Hepatocyte (in vitro differentiated cells): ENCODE data around the gene AKAP6. TPM values are rescaled to one million over a fixed set of nuclear protein-coding genes. Genes with fewer than 3 reads are reported as not detected.

ENCODE experiments used
- DNase-seq: peaks from one replicate; pipeline ENCODE4 v3.0.0-alpha.2; 2016; ENCODE audit warnings: low spot score
- H2AFZ ChIP-seq: fragments of 200-600 bp; sonication (generic); 2 replicates; pipeline ENCODE4 v1.6.0; 2016; ENCODE audit warnings: antibody characterized with exemption, mild to moderate bottlenecking
- H3K27ac ChIP-seq: fragments of 200-600 bp; sonication (generic); 2 replicates; pipeline ENCODE4 v1.5.1; 2016; ENCODE audit warnings: mild to moderate bottlenecking
- H3K27me3 ChIP-seq: fragments of 200-600 bp; sonication (generic); 2 replicates; pipeline ENCODE4 v1.6.1; 2016
- H3K36me3 ChIP-seq: fragments of 200-600 bp; sonication (generic); replicated peaks from 2 replicates; pipeline ENCODE4 v1.5.1; 2016; ENCODE audit warnings: low read depth; ENCODE audit not compliant: insufficient read depth
- H3K4me1 ChIP-seq: fragments of 200-600 bp; sonication (generic); 2 replicates; pipeline ENCODE4 v1.5.1; 2016; ENCODE audit warnings: mild to moderate bottlenecking, moderate library complexity; ENCODE audit not compliant: insufficient read depth
- H3K4me2 ChIP-seq: fragments of 200-600 bp; sonication (generic); 2 replicates; pipeline ENCODE4 v1.6.0; 2016
- H3K4me3 ChIP-seq: fragments of 200-600 bp; sonication (generic); 2 replicates; pipeline ENCODE4 v1.5.1; 2016; ENCODE audit warnings: mild to moderate bottlenecking
- H3K79me2 ChIP-seq: fragments of 200-600 bp; sonication (generic); 2 replicates; pipeline ENCODE4 v1.6.0; 2017; ENCODE audit warnings: mild to moderate bottlenecking
- H3K9me2 ChIP-seq: fragments of 200-600 bp; sonication (generic); replicated peaks from 2 replicates; pipeline ENCODE4 v1.6.0; 2017; ENCODE audit warnings: mild to moderate bottlenecking; ENCODE audit not compliant: insufficient read depth
- H3K9me3 ChIP-seq: fragments of 200-600 bp; sonication (generic); 2 replicates; pipeline ENCODE4 v1.5.1; 2016; ENCODE audit warnings: low read depth, mild to moderate bottlenecking
- H4K20me1 ChIP-seq: fragments of 200-600 bp; sonication (generic); 2 replicates; pipeline ENCODE4 v1.6.0; 2016; ENCODE audit warnings: mild to moderate bottlenecking; ENCODE audit not compliant: insufficient read depth, poor library complexity, severe bottlenecking
- EZH2 ChIP-seq: fragments of 200-600 bp; sonication (generic); IDR thresholded peaks from 2 replicates; pipeline ENCODE4 v1.6.1; 2016; ENCODE audit warnings: antibody characterized with exemption, mild to moderate bottlenecking, borderline replicate concordance
- EZH2phosphoT487 ChIP-seq: fragments of 200-600 bp; sonication (generic); IDR thresholded peaks from one replicate; pipeline ENCODE4 v1.6.1; 2018; ENCODE audit warnings: antibody characterized with exemption, mild to moderate bottlenecking, low read depth, moderate library complexity; ENCODE audit not compliant: unreplicated experiment, severe bottlenecking
- WGBS: methylation state at CpG from one replicate; pipeline ENCODE4 v1.1.6; 2016; ENCODE audit warnings: low lambda C conversion rate; ENCODE audit errors: missing lambda C conversion rate; 5-methylcytosine and 5-hydroxymethylcytosine counted together
- polyA plus RNA-seq: library from polyadenylated mRNA; unstranded; fragments of >200 nt; fragmentation: Nextera tagmentation; extraction: Ambion mirVana; gene quantifications from 2 replicates; pipeline ENCODE4 v1.2.1, GENCODE V29; 2016
- total RNA-seq: library from RNA; depleted of rRNA; stranded (reverse); fragments of >200 nt; gene quantifications from 2 replicates; pipeline ENCODE4 v1.2.3, GENCODE V29; 2014
- TF ChIP-seq, protein P1 (sequence below): fragments of 200-600 bp; sonication (generic); IDR thresholded peaks from 2 replicates; pipeline ENCODE4 v1.5.1; 2016; ENCODE audit warnings: antibody characterized with exemption, mild to moderate bottlenecking; ENCODE audit not compliant: poor library complexity

Gene AKAP6
- total and polyA plus RNA-seq, 2 experiments from 2014 or later: 1.1 to 2.1 TPM

DNA sequence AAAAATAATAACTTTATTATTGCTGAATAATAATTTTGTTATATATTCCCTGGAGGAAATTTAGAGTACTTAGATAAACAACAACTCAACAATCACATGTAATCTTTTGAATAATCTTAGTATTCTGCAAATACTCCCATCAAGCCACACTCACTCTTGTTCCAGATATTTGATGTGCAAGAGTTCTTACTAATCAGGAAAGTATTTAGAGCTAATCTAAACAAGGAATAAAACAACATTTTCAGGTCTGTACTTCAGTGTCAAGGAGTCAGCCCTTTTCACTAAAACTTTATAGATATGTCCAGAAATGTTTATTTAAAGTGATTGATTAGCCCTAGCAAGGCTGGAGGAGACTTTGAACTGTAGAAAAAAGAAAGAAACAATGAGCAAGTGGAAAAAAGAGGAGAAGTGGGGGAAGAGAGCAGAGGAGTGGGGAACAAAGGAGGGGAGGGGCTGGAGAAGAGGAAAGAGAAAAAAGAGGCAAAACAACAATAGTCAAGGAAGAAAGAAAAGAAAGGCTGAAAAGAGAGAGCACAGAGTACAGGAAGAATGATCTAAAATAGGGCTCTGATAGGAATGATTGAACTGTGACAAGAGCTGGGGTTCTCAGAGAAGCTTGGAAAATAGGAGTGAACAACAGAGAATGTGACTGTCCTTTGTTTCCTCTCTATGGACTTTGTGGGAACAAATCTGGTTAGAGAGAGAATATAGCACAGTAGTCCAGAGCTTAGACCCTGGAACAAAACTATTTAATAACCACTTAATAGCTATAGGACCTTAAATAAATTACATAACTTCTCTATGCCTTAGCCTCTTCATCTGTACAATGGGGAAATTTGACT, 238.7 kb downstream of the AKAP6 start:
- DNase-seq: no peak
- Histone ChIP-seq H2AFZ (peak overlapping the region; percentile 29), H3K79me2 (no peaks in the 10 kb centered on the region), H3K4me3 (no peak overlapping the region), H3K27ac (peak overlapping the region; percentile 79), H3K4me1 (peaks cover 19% of the 10 kb centered on the region), H3K4me2 (peak overlapping the region; percentile 49), H3K9me2 (no peaks in the 10 kb centered on the region), H3K27me3 (no peaks in the 10 kb centered on the region), H3K9me3 (no peaks in the 10 kb centered on the region), H4K20me1 (no peaks in the 10 kb centered on the region), H3K36me3 (no peaks in the 10 kb centered on the region)
- TF ChIP-seq EZH2 (no peak), EZH2phosphoT487 (no peak)
- TF ChIP-seq, protein P1, sequence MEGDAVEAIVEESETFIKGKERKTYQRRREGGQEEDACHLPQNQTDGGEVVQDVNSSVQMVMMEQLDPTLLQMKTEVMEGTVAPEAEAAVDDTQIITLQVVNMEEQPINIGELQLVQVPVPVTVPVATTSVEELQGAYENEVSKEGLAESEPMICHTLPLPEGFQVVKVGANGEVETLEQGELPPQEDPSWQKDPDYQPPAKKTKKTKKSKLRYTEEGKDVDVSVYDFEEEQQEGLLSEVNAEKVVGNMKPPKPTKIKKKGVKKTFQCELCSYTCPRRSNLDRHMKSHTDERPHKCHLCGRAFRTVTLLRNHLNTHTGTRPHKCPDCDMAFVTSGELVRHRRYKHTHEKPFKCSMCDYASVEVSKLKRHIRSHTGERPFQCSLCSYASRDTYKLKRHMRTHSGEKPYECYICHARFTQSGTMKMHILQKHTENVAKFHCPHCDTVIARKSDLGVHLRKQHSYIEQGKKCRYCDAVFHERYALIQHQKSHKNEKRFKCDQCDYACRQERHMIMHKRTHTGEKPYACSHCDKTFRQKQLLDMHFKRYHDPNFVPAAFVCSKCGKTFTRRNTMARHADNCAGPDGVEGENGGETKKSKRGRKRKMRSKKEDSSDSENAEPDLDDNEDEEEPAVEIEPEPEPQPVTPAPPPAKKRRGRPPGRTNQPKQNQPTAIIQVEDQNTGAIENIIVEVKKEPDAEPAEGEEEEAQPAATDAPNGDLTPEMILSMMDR: no peak

GRCh38 chr14:32571551-32571950, 242.5 kb downstream of the AKAP6 start:
- no peaks in the 10 kb centered on the region for H3K79me2 ChIP-seq
- H3K36me3 ChIP-seq: no peaks in the 10 kb centered on the region
- H3K4me3 ChIP-seq: no peak overlapping the region
- peak overlapping the region; percentile 85 for H3K27ac ChIP-seq
- WGBS: 87% methylated on average over 2 of the region's 2 CpGs
- H3K9me2 ChIP-seq: no peaks in the 10 kb centered on the region
- H3K4me2 ChIP-seq: no peak overlapping the region
- no peak for TF ChIP-seq EZH2
- no peak for TF ChIP-seq EZH2phosphoT487
- TF ChIP-seq, protein P1: no peak
- no peaks in the 10 kb centered on the region for H4K20me1 ChIP-seq
- H2AFZ ChIP-seq: no peak overlapping the region
- H3K4me1 ChIP-seq: peaks cover 20% of the 10 kb centered on the region
- H3K9me3 ChIP-seq: no peaks in the 10 kb centered on the region
- no peaks in the 10 kb centered on the region for H3K27me3 ChIP-seq
- DNase-seq: no peak

GRCh38 chr14:32571995-32572866, 243.1 kb downstream of the AKAP6 start:
- no peak overlapping the region for H3K4me3 ChIP-seq
- H2AFZ ChIP-seq: peak overlapping the region; percentile 27
- no peaks in the 10 kb centered on the region for H3K9me3 ChIP-seq
- H3K36me3 ChIP-seq: no peaks in the 10 kb centered on the region
- H3K27ac ChIP-seq: peak overlapping the region; percentile 85
- no peaks in the 10 kb centered on the region for H3K9me2 ChIP-seq
- WGBS: 61% methylated on average over 7 of the region's 7 CpGs
- H3K27me3 ChIP-seq: no peaks in the 10 kb centered on the region
- TF ChIP-seq EZH2phosphoT487: no peak
- peak overlapping the region; percentile 58 for H3K4me2 ChIP-seq
- peak; percentile 42 for DNase-seq
- peaks cover 15% of the 10 kb centered on the region for H3K4me1 ChIP-seq
- H4K20me1 ChIP-seq: no peaks in the 10 kb centered on the region
- no peaks in the 10 kb centered on the region for H3K79me2 ChIP-seq

DNA sequence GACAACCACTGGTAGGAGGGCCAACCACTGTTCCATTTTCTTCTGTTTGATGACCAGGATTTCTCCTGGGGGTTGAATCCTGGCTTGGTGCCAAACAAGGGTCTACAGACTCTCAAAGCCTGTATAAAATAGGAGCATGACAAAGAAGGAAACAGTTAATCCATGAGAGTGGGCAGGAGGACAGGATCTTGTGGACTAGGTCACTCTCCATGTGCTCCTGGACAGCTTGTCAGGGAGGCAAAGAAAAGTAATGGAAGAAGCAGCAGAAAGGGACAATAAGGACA, 243.7 kb downstream of the AKAP6 start:
- H3K4me3 ChIP-seq: no peak overlapping the region
- TF ChIP-seq EZH2: no peak
- TF ChIP-seq, protein P1: no peak
- TF ChIP-seq EZH2phosphoT487: no peak
- H4K20me1 ChIP-seq: no peaks in the 10 kb centered on the region
- H3K27me3 ChIP-seq: no peaks in the 10 kb centered on the region
- H3K4me2 ChIP-seq: peak overlapping the region; percentile 58
- no peaks in the 10 kb centered on the region for H3K9me2 ChIP-seq
- H3K27ac ChIP-seq: peak overlapping the region; percentile 85
- no peak for DNase-seq
- peaks cover 15% of the 10 kb centered on the region for H3K4me1 ChIP-seq
- H3K36me3 ChIP-seq: no peaks in the 10 kb centered on the region
- no peaks in the 10 kb centered on the region for H3K79me2 ChIP-seq
- H3K9me3 ChIP-seq: no peaks in the 10 kb centered on the region
- H2AFZ ChIP-seq: peak overlapping the region; percentile 27
